ENCODE data around the gene NEXN.

NEXN gene

DNA sequence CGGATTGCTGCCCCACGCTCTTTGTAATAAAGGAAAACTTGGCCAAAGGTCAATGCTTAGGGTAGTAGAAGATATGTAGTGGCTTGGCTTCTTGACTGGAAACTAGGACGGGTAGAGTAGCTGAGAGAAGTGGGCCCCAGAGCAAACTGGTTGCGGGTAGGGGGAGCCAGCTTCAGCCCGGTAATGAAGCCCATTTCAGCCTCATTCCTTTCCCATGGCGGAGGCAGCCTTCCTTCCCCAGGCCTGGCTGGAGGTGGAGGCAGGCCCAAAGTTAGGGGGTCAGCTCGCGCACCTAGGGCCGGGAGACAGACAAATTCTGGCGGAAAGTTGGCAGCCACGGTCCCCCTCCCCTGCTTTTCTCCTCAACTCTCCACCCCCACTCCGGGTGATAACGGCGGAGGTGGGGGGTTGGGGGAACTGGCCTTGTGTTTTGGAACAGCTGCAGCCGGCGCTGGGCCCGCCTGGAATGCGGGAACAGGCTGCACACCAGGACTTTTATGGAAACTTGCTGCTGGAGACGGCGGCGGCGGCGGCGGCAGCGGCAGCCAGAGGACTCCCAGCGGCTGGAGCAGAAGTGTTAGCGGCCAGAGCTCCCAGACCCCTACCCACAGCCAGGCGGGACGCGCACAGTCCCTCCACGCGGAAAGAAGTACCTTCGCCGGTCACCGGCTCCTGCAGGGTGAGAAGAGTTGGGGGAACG lies at the start of gene NEXN:
Gene NEXN (plus strand): TSS at position 544 of the 700 bp plus-strand sequence. CDS start 27,483 bp downstream, outside the sequence.
- no peak for DNase-seq (ENCODE audit: low read depth, low spot score)

- DNase-seq (ENCODE audit: low read depth, low spot score), result no peak
Measured at GRCh38 chr1:77841574-77841973, 46.9 kb upstream of the NEXN start.

DNA sequence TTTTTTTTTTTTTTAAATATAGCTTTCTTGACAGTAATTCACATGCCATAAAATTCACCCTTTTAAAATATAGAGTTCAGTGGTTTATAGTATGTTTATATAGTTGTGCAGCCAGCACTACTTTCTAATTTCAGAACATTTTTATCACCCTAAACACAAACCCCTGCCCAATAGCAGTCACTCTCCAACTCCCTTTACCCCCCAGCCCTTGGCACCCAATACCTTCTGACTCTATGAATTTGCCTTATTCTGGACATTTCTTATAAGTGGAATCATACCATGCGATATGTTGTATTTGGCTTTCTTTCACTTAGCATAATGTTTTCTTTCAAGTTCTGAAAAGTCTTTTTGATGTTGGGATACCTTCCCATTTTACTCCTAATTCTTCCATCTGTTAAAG lies 42.5 kb upstream of the NEXN start:
- DNase-seq (ENCODE audit: low read depth, low spot score), result no peak

GRCh38 chr1:77846966-77847365 lies 41.5 kb upstream of the NEXN start:
- DNase-seq (ENCODE audit: low read depth, low spot score), result no peak

DNA sequence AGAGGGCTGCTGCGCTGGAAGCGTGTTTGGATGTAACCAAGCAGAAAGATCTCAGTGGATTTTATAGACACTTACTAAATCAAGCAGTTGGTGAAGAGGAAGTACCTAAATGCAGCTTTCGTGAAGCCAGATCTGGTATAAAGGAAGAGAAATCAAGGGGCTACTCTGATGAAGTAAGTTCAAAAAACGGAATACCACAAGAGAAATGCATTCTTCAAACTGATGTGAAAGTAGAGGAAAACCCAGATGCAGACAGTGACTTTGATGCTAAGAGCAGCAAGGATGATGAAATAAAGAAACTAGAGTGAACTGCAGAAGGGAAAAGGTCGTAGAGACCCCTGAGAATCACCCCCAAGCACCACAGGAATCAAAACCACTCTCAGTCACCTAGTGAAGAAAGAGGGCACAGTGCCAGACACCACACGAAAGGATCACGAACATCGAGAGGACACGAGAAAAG lies 40.8 kb upstream of the NEXN start:
- DNase-seq (ENCODE audit: low read depth, low spot score), result no peak

DNA sequence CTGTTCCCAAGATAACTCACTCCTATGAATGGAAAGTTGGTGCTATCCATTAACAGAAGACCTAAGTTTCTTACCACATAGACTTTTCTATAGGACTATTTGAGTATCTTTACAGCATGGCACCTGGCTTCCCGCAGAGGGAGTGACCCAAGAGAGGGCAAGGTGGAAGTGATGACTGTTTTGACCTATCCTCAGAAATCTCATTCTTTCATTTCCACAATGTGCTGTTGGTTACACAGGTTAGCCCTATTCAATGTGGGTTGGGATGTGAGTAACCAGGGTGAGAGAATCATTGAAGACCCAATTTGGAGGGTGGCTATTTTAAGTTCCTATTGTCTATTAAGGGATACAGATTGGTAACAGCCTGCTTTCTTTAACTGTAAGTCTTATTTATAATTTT lies 38.3 kb upstream of the NEXN start:
- no peak for DNase-seq (ENCODE audit: low read depth, low spot score)

DNA sequence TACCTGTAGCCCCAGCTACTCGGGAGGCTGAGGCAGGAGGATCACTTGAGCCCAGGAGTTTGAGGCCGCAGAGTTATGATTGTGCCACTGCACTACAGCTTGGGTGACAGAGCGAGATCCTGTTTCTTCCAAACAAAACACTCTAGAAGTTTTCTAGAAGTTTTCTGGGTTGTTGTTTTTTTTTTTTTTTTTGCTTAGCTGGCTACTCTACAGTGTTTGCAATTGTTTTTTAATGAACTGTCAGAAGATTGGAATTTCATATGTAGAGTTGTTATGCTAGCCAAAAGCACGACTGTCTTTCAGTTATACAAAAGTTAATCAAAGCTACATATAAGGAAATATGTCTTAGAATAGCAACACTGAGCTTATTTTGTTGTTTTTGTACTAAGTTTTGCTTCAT lies 30.9 kb upstream of the NEXN start:
- DNase-seq (ENCODE audit: low read depth, low spot score), result no peak

- DNase-seq (ENCODE audit: low read depth, low spot score), result no peak
Measured at GRCh38 chr1:77858725-77859124, 29.7 kb upstream of the NEXN start.

DNA sequence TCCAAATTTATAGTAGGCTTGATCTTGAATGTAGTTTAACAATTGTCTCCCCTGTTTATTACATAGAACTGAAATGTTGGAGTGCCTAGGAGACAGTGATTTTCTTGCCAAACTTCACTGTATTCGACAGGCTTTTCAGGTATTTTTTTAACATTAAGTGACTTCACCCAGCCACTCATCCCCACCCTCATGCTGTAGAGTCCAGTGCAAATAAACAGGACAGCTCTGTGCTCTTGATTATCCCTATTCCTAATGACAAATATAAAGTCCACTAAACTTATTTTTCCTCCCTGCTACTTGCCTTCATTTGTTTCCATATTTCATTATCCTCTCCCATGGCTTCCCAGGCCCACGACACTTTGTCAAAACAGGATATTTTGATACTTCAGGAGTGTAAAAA lies 29.2 kb upstream of the NEXN start:
- DNase-seq (ENCODE audit: low read depth, low spot score), result no peak

- DNase-seq (ENCODE audit: low read depth, low spot score), result no peak
Measured at GRCh38 chr1:77866296-77866695, 22.1 kb upstream of the NEXN start.

DNA sequence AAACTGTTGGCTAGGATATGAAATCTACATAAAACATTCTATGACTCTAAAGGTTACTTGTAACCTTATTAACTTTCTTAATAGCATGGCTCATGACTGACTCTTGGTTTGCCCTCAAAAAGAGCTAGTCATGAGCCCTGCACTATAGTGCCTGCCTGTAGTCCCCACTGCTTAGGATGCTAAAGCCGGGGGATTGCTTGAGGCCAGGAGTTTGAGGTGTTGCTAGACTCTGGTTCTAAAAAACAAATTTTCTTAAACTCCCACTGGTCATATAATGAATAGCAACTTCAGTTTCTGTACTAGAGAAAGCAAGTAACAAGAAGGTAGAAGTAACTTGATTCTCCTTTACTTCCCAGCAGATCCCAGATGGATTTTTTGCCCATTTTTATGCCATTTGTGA lies 15.8 kb upstream of the NEXN start:
- no peak for DNase-seq (ENCODE audit: low read depth, low spot score)

DNA sequence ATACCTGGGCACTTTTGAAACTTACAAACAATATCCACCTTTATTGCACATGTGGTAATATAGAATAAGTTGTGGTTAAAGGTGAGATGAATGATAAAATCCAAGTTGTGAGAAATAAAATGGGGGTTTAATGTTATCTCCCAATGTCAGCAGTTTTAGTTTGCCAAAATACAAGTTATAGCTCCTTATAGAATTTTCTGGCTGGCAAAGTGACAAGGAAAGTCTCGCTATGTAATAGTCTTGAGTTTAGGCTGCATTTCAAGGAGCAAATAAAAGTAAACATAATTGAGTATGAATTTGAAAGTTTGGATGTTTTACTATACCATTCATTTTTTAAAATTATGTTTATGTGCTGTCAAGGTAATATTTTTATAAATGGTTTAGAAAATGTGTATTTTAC lies 15.0 kb upstream of the NEXN start:
- no peak for DNase-seq (ENCODE audit: low read depth, low spot score)

- DNase-seq (ENCODE audit: low read depth, low spot score), result no peak
Measured at GRCh38 chr1:77874804-77875445, 13.5 kb upstream of the NEXN start.

- no peak for DNase-seq (ENCODE audit: low read depth, low spot score)
Measured at GRCh38 chr1:77876884-77877283, 11.5 kb upstream of the NEXN start.

GRCh38 chr1:77881061-77881460 lies 7.4 kb upstream of the NEXN start:
- DNase-seq (ENCODE audit: low read depth, low spot score), result no peak

- no peak for DNase-seq (ENCODE audit: low read depth, low spot score)
Measured at GRCh38 chr1:77882411-77882810, 6.0 kb upstream of the NEXN start.

DNA sequence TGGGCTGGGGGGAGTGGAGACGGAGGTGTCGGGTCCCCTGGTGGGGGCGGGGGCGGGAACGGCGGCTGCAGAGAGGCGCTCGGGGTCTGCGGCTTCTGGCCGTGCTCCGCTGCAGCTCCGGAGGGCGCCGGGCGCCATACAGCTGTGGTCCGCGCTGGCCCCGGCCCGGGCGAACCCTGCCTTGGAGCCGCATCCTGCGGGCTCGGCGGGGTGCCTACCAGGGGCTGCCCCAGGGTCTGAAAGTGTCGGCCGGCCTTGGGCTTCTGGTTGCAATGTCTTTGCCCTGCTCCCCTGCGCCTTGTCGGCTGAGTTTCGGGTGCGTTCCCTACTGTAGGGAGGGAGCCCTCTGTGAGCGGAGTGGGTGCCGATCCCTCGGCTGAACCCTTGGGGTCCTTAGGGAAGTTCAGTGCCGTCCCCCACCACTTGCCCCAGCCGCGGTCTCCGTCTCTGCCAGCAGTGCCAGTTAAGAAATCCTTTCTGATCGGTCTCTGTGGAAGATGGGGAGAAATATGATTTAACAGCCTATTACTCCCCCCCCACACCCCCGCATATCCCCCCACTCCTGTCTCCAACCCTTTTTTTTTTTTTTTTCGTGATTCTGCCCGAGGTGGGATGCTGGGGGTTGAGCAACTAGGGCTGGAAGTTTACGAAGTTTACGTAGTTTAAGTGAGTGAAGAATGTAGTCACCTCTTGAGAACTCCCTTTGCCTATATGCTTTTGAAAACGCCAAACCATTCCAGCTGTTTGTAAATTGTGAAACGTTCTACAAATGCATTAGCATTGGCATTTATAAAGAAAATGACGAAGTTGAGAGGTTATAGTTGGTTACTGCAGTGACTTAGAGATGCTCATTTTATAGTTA lies 588 bp downstream of the NEXN start:
- no peak for DNase-seq (ENCODE audit: low read depth, low spot score)

GRCh38 chr1:77889671-77890070 lies 1.2 kb downstream of the NEXN start:
- DNase-seq (ENCODE audit: low read depth, low spot score), result no peak

GRCh38 chr1:77891200-77891599 lies 2.8 kb downstream of the NEXN start:
- DNase-seq (ENCODE audit: low read depth, low spot score), result no peak

GRCh38 chr1:77899647-77900320 lies 11.4 kb downstream of the NEXN start:
- no peak for DNase-seq (ENCODE audit: low read depth, low spot score)

DNA sequence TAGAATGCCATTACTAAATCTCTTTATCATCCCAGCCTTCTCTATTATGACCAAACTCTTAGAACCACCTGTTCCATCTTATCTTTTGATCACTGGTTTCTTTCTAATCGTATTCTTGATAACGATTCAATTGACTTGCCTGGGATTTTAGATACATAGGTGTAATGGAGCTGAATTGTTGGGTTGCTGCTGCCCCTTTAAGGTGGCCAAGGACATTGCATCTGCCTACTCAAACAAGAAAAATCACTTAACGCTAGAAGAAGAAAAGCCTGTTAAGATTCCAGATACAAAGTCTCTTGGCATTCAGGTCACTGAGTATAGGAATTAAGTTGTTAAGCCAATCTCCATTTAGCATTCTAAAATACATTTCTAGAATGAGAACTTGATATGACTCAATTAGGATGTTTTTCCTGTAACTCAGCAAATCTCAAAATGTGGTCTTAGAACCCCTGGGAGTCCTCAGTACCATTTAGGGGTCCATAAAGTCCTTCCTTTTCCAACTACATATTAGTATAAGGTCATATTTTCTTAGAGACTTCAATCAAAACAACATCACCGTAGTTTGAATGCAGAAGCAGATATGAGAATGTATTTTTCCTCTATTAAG lies 12.4 kb downstream of the NEXN start:
- no peak for DNase-seq (ENCODE audit: low read depth, low spot score)

GRCh38 chr1:77905603-77906002 lies 17.2 kb downstream of the NEXN start:
- no peak for DNase-seq (ENCODE audit: low read depth, low spot score)
